ENCODE data around the gene CEP70. TPM values are rescaled to one million over a fixed set of nuclear protein-coding genes. Genes with fewer than 3 reads are reported as not detected.
"Not testable (repeated sequence)": the region's sequence is repeated elsewhere in the genome, so short reads cannot be mapped to it uniquely, and the experiment has no call there.

Gene CEP70
- total RNA-seq, 4 donors from 2014 or later, result 25.5 to 54.4 (median 39.0) TPM

DNA sequence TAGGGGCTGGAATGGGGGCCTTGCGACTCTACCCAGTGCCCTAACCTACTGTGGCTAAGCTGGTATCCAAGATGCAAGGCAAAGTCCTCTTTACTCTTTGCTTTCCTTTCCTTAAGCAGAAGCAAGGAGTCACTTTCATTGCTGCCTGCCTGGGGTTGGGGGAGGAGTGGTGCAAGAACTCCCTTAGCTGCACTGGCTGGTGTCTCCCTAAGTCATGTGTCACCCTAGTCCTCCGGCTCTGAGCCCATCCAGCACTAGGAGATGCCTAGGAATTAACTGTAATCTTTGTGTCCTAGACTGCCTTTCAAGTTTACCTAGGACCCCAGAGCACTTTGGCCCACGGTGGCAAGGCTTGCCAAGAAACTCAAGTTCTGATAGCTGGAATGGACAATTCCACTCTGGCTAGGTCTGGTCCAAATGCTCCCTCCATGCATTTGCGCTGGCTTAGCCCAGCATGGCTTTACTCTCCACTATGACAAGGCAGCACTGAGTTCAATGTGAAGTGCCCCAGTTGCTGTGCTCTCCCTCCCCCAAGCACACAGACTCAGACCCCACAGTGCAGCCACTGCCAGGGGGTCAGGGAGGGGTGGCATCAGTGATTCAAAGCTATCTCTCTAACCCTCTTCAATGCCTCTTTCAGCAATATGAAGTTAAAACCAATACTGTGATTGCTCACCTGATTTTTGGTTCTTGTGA is 100.9 kb downstream of the CEP70 start:
- intact Hi-C loops (cut with DNase I), result no loop called here
- no peak overlapping the region for H3K4me3 ChIP-seq
- H3K4me1 ChIP-seq, result peaks cover 0 to 5% (median 0%) of the 10 kb centered on the region in 4 donors
- TF ChIP-seq POLR2A (IDR thresholded peaks at IDR 0.05; ENCODE audit: low read depth) (no peak), EP300 (IDR thresholded peaks at IDR 0.05) (no peak), POLR2AphosphoS5 (IDR thresholded peaks at IDR 0.05) (no peak)
- TF ChIP-seq, protein P1, sequence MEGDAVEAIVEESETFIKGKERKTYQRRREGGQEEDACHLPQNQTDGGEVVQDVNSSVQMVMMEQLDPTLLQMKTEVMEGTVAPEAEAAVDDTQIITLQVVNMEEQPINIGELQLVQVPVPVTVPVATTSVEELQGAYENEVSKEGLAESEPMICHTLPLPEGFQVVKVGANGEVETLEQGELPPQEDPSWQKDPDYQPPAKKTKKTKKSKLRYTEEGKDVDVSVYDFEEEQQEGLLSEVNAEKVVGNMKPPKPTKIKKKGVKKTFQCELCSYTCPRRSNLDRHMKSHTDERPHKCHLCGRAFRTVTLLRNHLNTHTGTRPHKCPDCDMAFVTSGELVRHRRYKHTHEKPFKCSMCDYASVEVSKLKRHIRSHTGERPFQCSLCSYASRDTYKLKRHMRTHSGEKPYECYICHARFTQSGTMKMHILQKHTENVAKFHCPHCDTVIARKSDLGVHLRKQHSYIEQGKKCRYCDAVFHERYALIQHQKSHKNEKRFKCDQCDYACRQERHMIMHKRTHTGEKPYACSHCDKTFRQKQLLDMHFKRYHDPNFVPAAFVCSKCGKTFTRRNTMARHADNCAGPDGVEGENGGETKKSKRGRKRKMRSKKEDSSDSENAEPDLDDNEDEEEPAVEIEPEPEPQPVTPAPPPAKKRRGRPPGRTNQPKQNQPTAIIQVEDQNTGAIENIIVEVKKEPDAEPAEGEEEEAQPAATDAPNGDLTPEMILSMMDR (IDR thresholded peaks at IDR 0.05), result no peak
- H3K36me3 ChIP-seq, result peaks cover 0 to 28% (median 11%) of the 10 kb centered on the region in 4 donors
- DNase-seq (ENCODE audit: extremely low spot score), result no peak
- peaks cover 0 to 10% (median under 1%) of the 10 kb centered on the region in 4 donors for H3K9me3 ChIP-seq
- no peak overlapping the region for H3K27ac ChIP-seq (replicated peaks in 1 of 4)
- WGBS, result 100% methylated on average over 3 of the region's 4 CpGs
- no peaks in the 10 kb centered on the region for H3K27me3 ChIP-seq

DNA sequence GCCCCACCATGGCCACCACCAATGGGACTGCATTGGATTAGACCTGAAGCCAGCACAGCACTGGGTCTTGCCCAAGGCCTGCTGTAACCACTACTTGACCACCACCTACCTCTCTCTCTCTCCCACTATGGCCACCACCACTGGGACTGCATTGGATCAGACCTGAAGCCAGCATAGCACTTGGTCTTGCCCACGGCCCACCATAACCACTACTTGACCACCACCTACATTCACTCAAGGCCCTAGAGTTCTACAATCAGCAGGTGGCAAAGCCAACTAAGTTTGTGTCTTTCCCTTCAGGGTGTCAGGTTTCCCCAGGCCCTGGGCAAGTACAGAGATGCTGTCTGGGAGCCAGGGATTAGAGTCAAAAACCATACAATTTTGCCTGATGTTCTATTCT is 102.1 kb downstream of the CEP70 start:
- no peak overlapping the region for H3K27ac ChIP-seq (replicated peaks in 1 of 4)
- H3K9me3 ChIP-seq, result peaks cover 0 to 22% (median 11%) of the 10 kb centered on the region in 4 donors
- TF ChIP-seq POLR2AphosphoS5 (IDR thresholded peaks at IDR 0.05), result no peak
- TF ChIP-seq POLR2A (IDR thresholded peaks at IDR 0.05; ENCODE audit: low read depth), result no peak
- TF ChIP-seq EP300 (IDR thresholded peaks at IDR 0.05), result no peak
- TF ChIP-seq, protein P1 (IDR thresholded peaks at IDR 0.05), result no peak
- intact Hi-C loops (cut with DNase I), result no loop called here
- no peaks in the 10 kb centered on the region for H3K27me3 ChIP-seq
- 100% methylated on average over 1 of the region's 1 CpG for WGBS
- H3K4me1 ChIP-seq, result peaks cover 0 to 5% (median 0%) of the 10 kb centered on the region in 4 donors
- no peak for DNase-seq (ENCODE audit: extremely low spot score)
- H3K4me3 ChIP-seq, result no peak overlapping the region
- H3K36me3 ChIP-seq, result peaks cover 0 to 23% (median 10%) of the 10 kb centered on the region in 4 donors

DNA sequence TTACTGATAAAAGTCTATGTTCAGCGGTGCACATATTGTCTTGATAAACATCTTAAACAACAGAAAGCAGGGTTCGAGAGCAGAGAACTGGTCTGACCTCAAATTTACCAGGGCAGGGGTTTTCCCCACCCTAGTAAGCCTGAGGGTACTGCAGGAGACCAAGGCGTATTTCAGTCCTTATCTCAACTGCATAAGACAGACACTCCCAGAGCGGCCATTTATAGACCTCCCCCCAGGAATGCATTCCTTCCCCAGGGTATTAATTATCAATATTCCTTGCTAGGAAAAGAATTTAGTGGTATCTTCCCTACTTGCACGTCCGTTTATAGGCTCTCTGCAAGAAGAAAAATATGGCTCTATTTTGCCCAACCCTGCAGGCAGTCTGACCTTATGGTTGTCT is 107.5 kb downstream of the CEP70 start:
- H3K27ac ChIP-seq (replicated peaks in 1 of 4); H3K4me3 ChIP-seq; DNase-seq (ENCODE audit: extremely low spot score); H3K4me1 ChIP-seq; H3K36me3 ChIP-seq; H3K27me3 ChIP-seq; intact Hi-C loops (cut with DNase I): not testable (repeated sequence)
- peaks cover 0 to 36% (median 22%) of the 10 kb centered on the region in 4 donors for H3K9me3 ChIP-seq
- 97% methylated on average over 6 of the region's 6 CpGs for whole genome bisulfite sequencing

DNA sequence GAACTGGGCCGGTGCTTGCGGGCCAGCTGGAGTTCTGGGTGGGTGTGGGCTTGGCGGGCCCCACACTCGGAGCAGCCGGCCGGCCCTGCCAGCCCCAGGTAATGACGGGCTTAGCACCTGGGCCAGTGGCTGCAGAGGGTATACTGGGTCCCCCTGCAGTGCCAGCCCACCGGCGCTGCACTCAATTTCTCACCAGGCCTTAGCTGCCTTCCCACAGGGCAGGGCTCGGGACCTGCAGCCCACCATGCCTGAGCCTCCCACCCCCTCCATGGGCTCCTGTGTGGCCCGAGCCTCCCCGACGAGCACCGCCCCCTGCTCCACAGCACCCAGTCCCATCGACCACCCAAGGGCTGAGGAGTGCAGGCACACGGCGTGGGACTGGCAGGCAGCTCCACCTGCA is 109.4 kb downstream of the CEP70 start:
- H3K36me3 ChIP-seq; H3K27ac ChIP-seq (replicated peaks in 1 of 4); H3K4me1 ChIP-seq; H3K4me3 ChIP-seq; H3K27me3 ChIP-seq; intact Hi-C loops (cut with DNase I); DNase-seq (ENCODE audit: extremely low spot score): not testable (repeated sequence)
- 96% methylated on average over 10 of the region's 17 CpGs for WGBS
- peaks cover 0 to 36% (median 22%) of the 10 kb centered on the region in 4 donors for H3K9me3 ChIP-seq

DNA sequence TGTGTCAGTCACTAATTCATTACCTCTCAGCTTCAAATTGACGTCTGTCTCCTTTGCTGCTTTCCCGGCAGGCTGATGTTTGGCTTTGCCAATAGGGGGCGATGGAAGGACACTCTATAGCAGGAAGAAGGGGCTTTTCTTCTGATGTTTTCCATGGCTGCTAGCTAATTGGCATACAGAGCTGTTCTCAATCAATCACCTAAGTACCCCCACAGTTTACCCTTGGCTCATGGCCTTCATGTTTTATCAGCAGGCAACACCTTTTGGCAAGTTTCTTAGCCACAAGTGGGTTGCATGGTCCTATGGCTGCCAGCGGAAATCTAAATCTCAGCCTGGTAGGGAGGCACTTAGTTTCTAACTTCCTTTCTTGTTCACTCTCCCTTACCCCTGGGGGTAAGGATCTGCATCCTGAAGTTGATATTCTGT is 114.6 kb downstream of the CEP70 start:
- intact Hi-C loops (cut with DNase I), result no loop called here
- WGBS, result 53% methylated on average over 4 of the region's 4 CpGs
- Histone ChIP-seq H3K27ac (replicated peaks in 1 of 4) (no peak overlapping the region), H3K4me1 (no peaks in the 10 kb centered on the region), H3K4me3 (no peak overlapping the region), H3K27me3 (no peaks in the 10 kb centered on the region), H3K9me3 (no peaks in the 10 kb centered on the region), H3K36me3 (no peaks in the 10 kb centered on the region)
- TF ChIP-seq, protein P1 (IDR thresholded peaks at IDR 0.05), result peak; percentile 14 to 28 (median 19)
- TF ChIP-seq EP300 (IDR thresholded peaks at IDR 0.05), result no peak
- DNase-seq (ENCODE audit: extremely low spot score), result no peak

DNA sequence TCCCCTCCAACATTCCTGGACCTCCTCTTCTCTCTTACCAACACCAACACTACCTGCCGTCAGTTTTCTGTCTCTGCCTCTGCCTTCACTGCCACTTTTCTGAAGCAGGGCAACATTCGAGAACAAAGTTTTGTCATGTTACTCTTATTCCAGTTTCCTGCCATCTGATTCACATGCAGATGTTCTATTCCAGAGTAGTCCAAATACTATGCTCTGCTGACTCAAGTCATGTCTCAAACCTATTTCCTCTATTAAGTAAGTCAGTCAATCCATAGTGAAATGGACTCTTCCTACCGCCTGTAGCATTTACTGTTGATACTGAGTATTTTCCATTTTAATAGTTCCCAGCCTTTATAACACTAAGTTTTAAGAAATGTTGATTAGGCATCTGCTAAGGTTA is 116.3 kb downstream of the CEP70 start:
- intact Hi-C loops (cut with DNase I), result no loop called here
- DNase-seq (ENCODE audit: extremely low spot score), result no peak
- H3K27me3 ChIP-seq, result no peaks in the 10 kb centered on the region
- H3K4me1 ChIP-seq, result no peaks in the 10 kb centered on the region
- 94% methylated on average over 3 of the region's 3 CpGs for WGBS
- no peak overlapping the region for H3K27ac ChIP-seq (replicated peaks in 1 of 4)
- no peak overlapping the region for H3K4me3 ChIP-seq
- TF ChIP-seq, protein P1 (IDR thresholded peaks at IDR 0.05), result no peak
- TF ChIP-seq POLR2AphosphoS5 (IDR thresholded peaks at IDR 0.05), result no peak
- TF ChIP-seq EP300 (IDR thresholded peaks at IDR 0.05), result no peak
- TF ChIP-seq POLR2A (IDR thresholded peaks at IDR 0.05; ENCODE audit: low read depth), result no peak
- H3K36me3 ChIP-seq, result no peaks in the 10 kb centered on the region
- no peaks in the 10 kb centered on the region for H3K9me3 ChIP-seq
